Stimulated activated CD4-positive, alpha-beta T cell treated with anti-CD3 and anti-CD28 coated beads, Interleukin-4, amount 100 ng/mL, for 24 hours (primary cell): ENCODE data around the gene RANBP1.

Source experiments
- DNase-seq: peaks from one replicate; pipeline ENCODE4 v3.0.0-alpha.2; 2020

The RANBP1 gene

DNA sequence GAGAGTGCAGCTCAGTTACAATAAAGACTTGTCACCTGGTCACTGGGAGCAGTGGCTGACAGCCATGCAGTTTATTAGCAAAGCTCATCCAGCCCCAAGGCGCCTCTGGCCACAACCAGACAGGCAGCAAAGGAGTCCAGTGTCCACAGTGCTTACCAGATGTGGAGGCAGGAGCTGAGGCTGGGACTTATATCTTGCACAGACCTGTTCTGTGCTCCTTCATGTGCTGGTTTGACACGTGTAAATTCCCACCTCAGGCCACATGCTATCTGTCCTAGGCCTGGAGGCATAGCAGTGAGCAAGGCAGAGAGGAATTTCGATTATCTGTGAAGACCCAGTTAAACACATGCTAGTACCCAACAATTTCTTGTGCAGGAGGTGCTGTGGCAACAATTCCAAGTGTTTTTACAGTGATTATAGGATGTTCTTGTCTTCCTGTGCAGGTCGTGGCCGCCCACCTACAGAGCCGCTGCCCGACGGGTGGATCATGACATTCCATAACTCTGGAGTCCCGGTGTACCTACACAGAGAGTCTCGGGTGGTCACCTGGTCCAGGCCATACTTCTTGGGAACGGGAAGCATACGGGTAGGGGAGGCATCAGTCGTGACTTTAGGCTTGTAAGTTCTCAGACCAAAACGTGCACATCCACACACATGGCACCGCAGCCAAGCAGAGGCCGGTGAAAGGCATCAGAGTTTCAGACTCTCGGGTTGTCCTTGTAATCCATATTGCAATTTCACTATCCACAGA is 26.5 kb upstream of the RANBP1 start:
- DNase-seq, result no peak

GRCh38 chr22:20089977-20090729 is 25.8 kb upstream of the RANBP1 start:
- no peak for DNase-seq

DNA sequence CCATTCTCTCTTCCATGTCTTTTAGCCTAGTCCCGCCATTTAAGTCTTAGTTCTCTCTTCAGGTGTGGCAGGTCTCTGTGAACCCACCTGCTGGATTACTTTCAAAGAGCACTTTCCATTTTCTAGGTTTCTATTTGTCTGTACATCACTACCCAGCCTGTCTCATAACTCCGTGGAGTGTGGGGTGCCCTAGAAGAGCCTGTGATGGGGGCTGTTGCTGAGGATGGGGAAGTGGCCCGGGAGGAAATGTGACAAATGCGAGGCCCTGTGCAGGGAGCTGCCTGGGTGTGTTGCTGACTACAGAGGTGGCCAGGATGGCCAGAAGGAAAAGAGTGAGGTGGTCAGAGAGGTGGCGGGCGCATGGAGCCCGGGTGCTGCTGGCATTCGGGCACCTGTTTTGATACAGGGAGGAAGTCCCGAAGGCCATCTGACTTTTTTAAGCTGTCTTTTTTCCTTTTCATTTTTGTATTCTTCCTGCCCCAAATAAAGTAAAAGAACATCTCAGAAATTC is 25.1 kb upstream of the RANBP1 start:
- no peak for DNase-seq

GRCh38 chr22:20091690-20092476 is 24.0 kb upstream of the RANBP1 start:
- no peak for DNase-seq

DNA sequence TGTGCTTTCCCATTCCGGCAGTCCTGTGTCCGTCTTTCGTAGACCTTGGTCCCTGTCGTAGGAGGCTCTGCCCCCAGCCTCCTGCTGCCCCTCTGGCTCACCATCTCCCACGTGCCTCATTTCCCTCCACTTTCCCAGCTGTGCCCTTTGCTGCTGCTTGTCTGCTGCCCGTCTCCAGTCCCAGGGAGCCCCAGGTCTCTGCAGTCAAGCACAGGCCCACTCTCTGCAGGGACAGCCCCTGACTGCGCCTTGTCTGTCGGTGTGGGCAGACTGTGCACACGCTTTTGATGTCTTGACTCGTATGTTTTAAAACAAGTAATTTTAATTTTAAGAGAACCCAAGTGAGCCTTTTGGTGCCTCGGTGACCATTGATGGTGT is 23.4 kb upstream of the RANBP1 start:
- no peak for DNase-seq

DNA sequence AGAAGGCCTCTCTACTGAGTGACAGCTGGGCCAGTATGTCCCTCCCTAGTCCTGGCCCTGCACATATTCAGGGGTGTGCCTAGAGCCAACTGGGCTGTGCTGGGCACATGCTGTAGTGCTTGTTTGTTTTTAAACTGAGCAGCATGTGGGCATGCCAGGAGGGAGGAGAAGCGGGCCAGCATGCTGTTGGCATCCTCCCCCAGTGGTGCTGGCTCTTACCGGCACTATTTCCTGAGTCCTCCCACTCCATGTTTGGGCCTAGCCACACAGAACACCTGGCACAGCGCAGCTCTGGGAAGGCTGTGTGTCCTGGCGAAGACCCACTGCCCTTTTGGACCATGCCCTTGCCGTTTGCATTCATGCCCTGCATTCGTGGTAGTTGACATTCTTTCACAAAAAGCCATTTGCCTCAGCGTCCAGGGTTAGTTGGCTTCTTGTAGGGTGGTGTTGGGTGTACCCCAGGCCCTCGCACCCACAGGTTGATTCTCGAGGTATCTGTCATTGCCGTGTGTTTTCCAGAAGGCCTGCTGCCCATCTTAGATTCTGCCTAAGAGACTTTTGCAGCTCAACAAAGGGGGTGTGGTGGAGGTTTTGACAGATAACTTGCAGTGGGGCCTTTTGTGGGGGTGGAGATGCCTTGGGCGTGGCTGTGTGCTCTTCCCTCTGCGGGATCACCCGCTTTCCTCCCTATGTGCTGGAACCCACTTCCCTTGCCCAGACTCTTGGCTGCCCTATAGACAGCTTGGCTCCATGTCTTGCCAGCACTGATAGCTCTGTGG is 22.3 kb upstream of the RANBP1 start:
- no peak for DNase-seq

DNA sequence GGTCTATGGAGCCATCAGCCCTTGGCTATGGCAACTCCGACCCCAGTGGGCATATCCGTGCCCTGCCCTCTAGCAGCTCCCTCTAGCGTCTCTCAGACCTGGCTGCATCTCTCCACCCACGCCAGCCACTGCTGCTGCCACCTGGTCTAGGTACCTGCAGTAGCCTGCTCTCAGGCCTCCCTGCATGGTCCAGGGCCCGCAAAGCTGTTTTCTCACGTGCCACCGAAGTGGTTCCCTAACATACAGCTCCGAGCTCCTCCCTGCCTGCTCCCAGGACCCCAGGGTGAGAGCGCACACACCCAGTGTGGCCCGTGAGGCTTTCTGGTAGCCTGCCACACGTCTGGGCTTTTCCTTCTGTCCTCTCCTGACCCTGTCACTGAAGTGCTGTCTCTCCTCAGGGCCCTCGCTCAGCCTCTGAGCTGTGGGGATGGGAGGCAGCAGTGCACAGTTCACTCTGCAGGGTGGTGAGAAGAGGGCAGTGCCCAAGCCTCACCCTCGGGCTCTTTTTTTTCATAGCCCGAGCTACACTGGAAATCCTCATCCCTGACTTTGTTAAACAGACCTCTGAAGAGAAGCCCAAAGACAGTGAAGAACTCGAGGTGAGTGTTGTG is 21.6 kb upstream of the RANBP1 start:
- DNase-seq, result no peak

DNA sequence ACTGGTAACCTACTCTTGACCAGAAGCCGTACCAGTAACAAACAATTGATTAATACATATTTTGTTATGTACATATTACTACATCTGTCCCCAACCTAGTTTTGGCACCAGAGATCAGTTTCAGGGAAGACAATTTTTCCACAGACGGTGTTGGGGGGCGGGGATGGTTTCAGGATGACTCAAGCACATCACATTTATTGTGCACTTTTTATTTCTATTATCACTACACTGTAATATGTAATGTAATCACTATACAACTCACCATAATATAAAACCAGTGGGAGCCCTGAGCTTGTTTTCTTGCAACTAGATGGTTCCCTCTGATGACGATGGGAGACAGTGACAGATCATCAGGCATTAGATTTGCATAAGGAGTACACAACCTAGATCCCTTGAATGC is 20.4 kb upstream of the RANBP1 start:
- peak; percentile 44 for DNase-seq

GRCh38 chr22:20096574-20097420 is 19.1 kb upstream of the RANBP1 start:
- no peak for DNase-seq

GRCh38 chr22:20099099-20099711 is 16.7 kb upstream of the RANBP1 start:
- DNase-seq, result no peak

- no peak for DNase-seq
Observed at GRCh38 chr22:20101638-20102037, 14.3 kb upstream of the RANBP1 start.

DNA sequence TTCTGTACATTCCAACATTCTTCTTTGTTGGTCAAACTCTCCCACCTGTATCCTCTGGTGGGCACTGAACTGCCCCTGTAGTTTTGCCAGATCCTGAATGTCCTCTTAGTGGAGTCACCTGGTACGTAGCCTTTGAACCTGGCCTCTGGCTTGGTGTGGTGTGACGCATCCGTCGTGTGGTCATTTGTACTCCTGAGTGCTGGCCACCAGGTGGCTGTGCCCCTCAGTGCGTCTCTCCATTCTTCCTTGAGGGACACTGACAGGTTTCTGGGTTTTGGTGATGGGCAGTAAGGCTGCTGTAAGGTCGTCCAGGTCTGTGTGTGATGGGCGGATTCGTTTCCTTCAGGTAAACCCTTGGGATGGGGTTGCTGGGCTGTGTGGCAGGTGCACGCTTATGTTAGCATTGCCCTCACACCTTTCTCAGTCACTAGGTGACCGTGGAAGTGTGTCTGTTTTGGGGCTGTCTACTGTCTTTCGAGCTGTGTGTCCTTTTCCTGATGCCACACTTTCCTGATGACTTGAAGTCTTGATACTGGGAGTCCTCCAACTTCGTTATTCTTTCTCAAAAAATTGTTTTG is 13.6 kb upstream of the RANBP1 start:
- no peak for DNase-seq

DNA sequence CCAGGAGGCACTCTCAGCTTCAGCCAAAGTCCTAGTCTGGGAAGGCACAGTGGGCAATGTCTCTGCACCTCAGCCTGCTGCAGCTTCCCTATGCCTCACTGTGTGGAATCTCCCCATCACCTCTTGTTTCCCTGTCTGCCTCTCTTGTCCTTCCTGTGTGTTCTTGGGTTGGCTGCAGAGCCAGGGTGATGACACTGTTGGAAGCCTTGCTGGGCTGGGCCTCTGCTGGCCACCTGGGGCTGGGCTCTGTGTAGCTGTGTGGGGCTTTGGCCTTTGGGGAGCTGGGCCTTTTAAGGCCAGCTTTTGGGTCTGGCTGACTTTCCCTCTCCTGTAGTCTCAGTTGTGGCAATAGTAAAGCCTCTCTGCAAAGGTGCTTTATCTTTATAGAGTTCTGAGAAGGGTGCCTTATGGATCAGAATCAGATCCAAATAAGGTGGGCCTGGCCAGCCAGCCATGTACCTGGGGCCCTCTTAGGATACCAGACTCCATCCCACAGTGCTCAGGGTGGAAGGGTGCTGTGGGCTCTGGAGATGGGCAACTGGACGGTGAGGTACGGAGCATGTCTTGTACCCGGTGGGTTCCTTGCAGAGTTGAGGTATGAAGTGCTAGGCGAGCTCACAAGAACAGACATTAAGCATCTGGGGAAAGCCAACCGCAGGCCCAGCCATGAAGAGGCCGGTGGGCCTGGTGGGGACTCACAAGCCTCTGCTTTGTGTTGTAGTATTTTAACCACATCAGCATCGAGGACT is 10.3 kb upstream of the RANBP1 start:
- no peak for DNase-seq

- DNase-seq, result no peak
Observed at GRCh38 chr22:20106205-20106848, 9.6 kb upstream of the RANBP1 start.

DNA sequence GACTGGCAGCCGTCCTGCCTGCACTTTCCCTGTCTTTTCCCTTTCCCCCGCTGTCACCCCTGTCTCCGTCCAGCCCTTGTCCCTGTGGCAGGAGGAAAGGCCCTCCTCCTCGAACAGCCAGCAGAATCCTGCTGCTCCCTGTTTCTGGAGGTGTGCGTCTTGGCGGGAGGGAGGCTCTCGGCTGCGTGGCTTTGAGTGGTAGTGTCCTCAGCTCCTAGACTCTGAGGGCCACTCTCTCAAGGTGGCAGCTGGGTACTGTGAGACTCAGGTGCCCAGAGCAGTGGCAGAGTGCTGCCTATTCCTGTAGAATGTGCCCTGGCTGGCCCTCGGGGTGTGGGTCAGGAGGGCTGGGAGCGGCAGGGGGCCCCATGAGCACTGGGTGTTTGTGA is 9.1 kb upstream of the RANBP1 start:
- no peak for DNase-seq

GRCh38 chr22:20107471-20107901 is 8.4 kb upstream of the RANBP1 start:
- DNase-seq, result no peak

GRCh38 chr22:20107951-20108756 is 7.8 kb upstream of the RANBP1 start:
- no peak for DNase-seq

- DNase-seq, result no peak
Observed at GRCh38 chr22:20108757-20109230, 7.1 kb upstream of the RANBP1 start.
